Naive thymus-derived CD8-positive, alpha-beta T cell (primary cell): Measurements from ENCODE around the gene BPTF. TPM values are rescaled to one million over a fixed set of nuclear protein-coding genes. Genes with fewer than 3 reads are reported as not detected.
"Not testable (repeated sequence)": the region's sequence is repeated elsewhere in the genome, so short reads cannot be mapped to it uniquely, and the experiment has no call there.

Source experiments
- ATAC-seq, 2 donors: fragments of 150-1000 bp; cut with Tn5 transposase in 1 of 2; sonication (Bioruptor Pico), chemical (Tn5 transposase) in 1 of 2; 1 replicate in 1 of 2; 2 replicates in 1 of 2; pipeline ENCODE4 v1.10.0; 2021; ENCODE audit warnings: mild to moderate bottlenecking in 2 of 2, moderate library complexity in 2 of 2
- POLR2A ChIA-PET: fragments of 350-600 bp; sonication (Branson Sonifier 250); formaldehyde crosslinking; loops from one replicate; lab custom pipeline; 2021; ENCODE audit warnings: antibody characterized with exemption; lab: Charles Lee
- DNase-seq, 10 donors: peaks; one replicate each; pipeline versions ENCODE4 v3.0.0 to v3.0.0-alpha.2; 2020 to 2022
- H3K27ac Mint-ChIP-seq, 10 donors: one replicate each; pipeline ENCODE4 v1.8.0; 2020 to 2022; ENCODE audit warnings: mild to moderate bottlenecking in 10 of 10, mixed read lengths in 10 of 10, moderate library complexity in 4 of 10, inconsistent platforms in 1 of 10
- H3K27me3 Mint-ChIP-seq, 5 donors: one replicate each; pipeline ENCODE4 v1.8.0; 2021 to 2022; ENCODE audit warnings: mixed read lengths in 5 of 5
- H3K36me3 Mint-ChIP-seq, 3 donors: one replicate each; pipeline ENCODE4 v1.8.0; 2020 to 2022; ENCODE audit warnings: mixed read lengths in 3 of 3, mild to moderate bottlenecking in 2 of 3, inconsistent platforms in 1 of 3
- H3K4me1 Mint-ChIP-seq, 4 donors: one replicate each; pipeline ENCODE4 v1.8.0; 2021 to 2022; ENCODE audit warnings: mixed read lengths in 4 of 4
- H3K4me3 Mint-ChIP-seq, 10 donors: one replicate each; pipeline ENCODE4 v1.8.0; 2020 to 2022; ENCODE audit warnings: mild to moderate bottlenecking in 10 of 10, mixed read lengths in 10 of 10, moderate library complexity in 6 of 10, inconsistent platforms in 1 of 10
- H3K9me3 Mint-ChIP-seq, 9 donors: one replicate each; pipeline ENCODE4 v1.8.0; 2020 to 2022; ENCODE audit warnings: mixed read lengths in 9 of 9, mild to moderate bottlenecking in 3 of 9, inconsistent platforms in 1 of 9, moderate library complexity in 1 of 9
- polyA plus RNA-seq, 3 donors: library from polyadenylated mRNA; unstranded; fragments of 300-500 nt; fragmentation: Illumina TruSeq; gene quantifications; one replicate each; pipeline ENCODE4 v1.2.3, GENCODE V29; 2021
- total RNA-seq, 8 experiments: library from RNA in 2 of 8; stranded (reverse) in 2 of 8; gene quantifications; one replicate each; pipeline ENCODE4 v1.2.3 and lab custom pipeline; 2021 to 2026

Gene BPTF, protein sequence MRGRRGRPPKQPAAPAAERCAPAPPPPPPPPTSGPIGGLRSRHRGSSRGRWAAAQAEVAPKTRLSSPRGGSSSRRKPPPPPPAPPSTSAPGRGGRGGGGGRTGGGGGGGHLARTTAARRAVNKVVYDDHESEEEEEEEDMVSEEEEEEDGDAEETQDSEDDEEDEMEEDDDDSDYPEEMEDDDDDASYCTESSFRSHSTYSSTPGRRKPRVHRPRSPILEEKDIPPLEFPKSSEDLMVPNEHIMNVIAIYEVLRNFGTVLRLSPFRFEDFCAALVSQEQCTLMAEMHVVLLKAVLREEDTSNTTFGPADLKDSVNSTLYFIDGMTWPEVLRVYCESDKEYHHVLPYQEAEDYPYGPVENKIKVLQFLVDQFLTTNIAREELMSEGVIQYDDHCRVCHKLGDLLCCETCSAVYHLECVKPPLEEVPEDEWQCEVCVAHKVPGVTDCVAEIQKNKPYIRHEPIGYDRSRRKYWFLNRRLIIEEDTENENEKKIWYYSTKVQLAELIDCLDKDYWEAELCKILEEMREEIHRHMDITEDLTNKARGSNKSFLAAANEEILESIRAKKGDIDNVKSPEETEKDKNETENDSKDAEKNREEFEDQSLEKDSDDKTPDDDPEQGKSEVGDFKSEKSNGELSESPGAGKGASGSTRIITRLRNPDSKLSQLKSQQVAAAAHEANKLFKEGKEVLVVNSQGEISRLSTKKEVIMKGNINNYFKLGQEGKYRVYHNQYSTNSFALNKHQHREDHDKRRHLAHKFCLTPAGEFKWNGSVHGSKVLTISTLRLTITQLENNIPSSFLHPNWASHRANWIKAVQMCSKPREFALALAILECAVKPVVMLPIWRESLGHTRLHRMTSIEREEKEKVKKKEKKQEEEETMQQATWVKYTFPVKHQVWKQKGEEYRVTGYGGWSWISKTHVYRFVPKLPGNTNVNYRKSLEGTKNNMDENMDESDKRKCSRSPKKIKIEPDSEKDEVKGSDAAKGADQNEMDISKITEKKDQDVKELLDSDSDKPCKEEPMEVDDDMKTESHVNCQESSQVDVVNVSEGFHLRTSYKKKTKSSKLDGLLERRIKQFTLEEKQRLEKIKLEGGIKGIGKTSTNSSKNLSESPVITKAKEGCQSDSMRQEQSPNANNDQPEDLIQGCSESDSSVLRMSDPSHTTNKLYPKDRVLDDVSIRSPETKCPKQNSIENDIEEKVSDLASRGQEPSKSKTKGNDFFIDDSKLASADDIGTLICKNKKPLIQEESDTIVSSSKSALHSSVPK (N-terminal part only)
- 100 to 1,000 TPM; 169 to 194 TPM for total RNA-seq
- polyA plus RNA-seq = 10 to 100 TPM in 2 of 3 donors, 1 to 10 TPM in 1; 9.9 to 18.8 (median 13.3) TPM
- 120 to 288 (median 250) reads per million in 6 experiments for total RNA-seq (lab: John Stamatoyannopoulos, UW)

DNA sequence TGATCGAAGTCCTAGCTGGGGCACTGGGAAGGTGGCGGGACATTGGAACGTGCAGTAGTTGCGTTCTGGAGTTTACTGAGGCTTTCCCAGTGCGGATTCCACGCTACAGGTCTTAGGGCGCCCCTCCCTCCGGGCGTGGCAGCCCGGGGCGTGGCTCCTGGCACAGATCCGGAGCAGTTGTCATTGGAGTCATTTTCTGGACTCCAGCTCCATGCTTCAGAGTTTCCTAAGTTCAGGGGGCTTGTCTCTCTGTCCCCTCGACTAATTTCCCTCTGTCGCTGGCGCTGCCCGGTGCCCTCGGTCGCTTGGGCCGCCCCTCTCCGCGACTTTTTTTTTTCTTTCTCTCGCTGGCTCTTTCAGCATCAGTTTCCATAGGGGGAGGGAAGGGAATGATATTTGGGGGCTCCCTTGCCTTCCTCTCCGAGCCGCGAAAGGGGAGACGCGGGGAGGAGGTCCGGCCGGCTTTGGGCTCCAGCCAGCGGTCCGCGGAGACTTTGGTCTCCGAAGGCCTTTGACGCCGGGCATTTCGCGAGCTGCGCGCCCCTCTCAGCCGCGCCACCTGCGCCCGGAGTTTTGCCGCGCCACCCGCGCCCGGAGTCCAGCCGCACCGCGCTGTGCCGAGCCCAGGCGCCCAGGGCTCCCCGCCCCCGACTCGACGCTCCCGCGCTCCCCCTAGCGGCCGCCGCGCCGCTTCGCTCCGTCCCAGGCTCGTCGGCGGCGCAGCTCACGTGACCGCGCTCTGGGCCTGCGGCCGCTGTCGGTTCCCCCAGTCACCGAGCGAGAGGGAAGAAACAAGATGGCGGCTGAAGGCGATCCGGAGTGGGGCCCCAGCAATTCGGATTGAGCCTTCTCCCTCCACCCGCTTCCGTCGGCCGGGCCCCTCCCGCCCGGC lies at the start of gene BPTF:
Gene BPTF (plus strand): TSS at position 769 of the 892 bp plus-strand sequence. CDS start 222 bp downstream, outside the sequence.
- H3K4me1 Mint-ChIP-seq = peaks cover 8 to 52% (median 30%) of the 10 kb centered on the region in 4 donors
- POLR2A ChIA-PET = interaction anchor here (0.7 to 3.3 kb wide), 3 partner anchors 30 to 211 kb away, joined by 3 to 23 read pairs (median 5); partner anchors contain the start of genes KPNA2 and NOL11

DNA sequence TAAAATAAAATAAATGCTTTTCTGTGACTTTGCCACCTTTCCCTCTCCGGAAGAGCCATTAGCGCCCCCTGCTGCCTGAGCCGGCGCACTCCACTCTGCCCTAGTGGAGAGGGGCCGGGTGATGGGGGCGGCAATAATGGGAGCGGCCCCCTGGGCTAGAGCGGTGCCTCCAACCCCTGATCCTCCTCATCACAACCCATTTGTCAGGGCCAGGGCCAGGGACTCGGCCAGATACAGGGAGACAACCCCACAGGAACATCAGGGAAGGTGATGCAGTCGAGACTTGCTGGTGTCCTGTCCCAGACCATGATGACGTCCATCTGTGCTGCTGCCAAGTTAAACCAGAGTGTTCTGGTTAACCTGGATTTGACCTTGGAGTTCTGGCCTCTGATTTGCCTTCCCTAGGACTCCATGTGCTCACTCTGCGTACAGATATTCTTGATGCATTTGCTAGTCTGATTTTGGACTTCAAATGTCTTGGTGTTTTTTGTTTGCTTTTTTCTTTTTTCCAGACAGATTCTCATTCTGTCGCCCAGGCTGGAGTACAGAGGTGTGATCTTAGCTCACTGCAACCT lies 46.1 kb upstream of the BPTF start:
- Mint-ChIP-seq H3K4me1 (no peaks in the 10 kb centered on the region), H3K27me3 (no peaks in the 10 kb centered on the region), H3K27ac (peak overlapping the region in 1 of 10 donors; percentile 27), H3K36me3 (no peaks in the 10 kb centered on the region), H3K9me3 (no peaks in the 10 kb centered on the region), H3K4me3 (no peak overlapping the region)
- DNase-seq = peak in 6 of 10 donors; percentile 13 to 36 (median 26)
- peak; percentile 50 to 68 for ATAC-seq
- POLR2A ChIA-PET = interaction anchor here (0.6 kb wide), 1 partner anchor 423 kb away, joined by 4 read pairs; no protein-coding TSS in a partner anchor

More for the DNA sequence above, at the start of gene BPTF:
- Mint-ChIP-seq H3K27me3 (no peaks in the 10 kb centered on the region), H3K4me3 (peak within 1 kb of the TSS; percentile 93 to 99 (median 98)), H3K9me3 (no peaks in the 10 kb centered on the region), H3K27ac (peak within 1 kb of the TSS; percentile 95 to 100 (median 99)), H3K36me3 (peaks cover 0 to 4% (median 0%) of the 10 kb centered on the region in 3 donors)
- peak; percentile 84 to 94 (median 90) for DNase-seq
- peak; percentile 79 to 80 for ATAC-seq

DNA sequence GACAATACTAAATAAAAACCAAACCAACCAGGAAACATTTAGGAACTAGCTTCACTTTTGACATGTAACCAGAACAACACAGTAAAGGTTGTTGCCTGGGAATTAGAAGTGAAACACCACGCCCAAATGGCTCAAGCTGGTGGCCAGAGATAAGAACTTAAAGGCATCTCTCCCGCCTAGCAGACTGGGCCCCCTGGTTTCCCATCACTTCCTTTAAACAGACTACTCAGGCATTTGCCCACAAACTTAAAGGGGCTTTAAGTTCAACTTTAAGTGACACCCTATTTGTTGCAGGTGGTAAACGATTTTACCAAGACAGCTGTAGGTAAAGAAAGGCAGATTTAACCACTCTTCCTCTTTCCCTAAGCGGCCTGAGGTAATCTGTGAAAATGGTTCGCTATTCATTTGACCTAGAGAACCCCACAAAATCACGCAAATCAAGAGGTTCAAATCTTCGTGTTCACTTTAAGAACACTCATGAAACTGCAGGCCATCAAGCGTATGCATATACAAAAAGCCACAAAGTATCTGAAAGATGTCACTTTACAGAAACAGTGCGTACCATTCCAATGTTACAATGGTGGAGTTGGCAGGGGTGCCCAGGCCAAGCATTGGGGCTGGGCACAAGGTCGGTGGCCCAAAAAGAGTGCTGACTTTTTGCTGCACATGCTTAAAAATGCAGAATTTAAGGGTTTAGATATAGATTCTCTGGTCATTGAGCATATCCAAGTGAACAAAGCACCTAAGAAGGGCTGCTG lies 40.8 kb upstream of the BPTF start:
- POLR2A ChIA-PET = no interaction called here
- Mint-ChIP-seq H3K27me3 (peaks cover 0 to 4% (median 2%) of the 10 kb centered on the region in 5 donors), H3K4me3 (no peak overlapping the region), H3K9me3 (peaks cover 0 to 6% (median 0%) of the 10 kb centered on the region in 9 donors), H3K4me1 (peaks cover 0 to 4% (median 0%) of the 10 kb centered on the region in 4 donors), H3K36me3 (peaks cover 0 to 4% (median 0%) of the 10 kb centered on the region in 3 donors), H3K27ac (no peak overlapping the region)
- ATAC-seq (no peak), DNase-seq (no peak)

DNA sequence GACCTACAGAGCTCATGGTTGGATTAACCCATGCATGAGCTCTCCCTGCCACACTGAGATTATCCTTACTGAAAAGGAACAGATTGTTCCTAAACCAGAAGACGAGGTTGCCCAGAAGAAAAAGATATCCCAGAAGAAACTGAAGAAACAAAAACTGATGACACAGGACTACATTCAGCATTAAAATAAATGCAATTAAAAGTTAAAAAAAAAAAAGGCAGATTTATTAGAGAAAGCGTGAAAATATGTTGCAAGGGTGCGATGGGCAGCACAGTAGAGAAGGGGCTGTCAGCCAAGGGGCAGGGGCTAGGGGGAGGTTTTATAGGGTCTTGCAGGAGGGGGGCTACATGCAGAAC lies 40.2 kb upstream of the BPTF start:
- POLR2A ChIA-PET = no interaction called here
- Mint-ChIP-seq H3K36me3 (peaks cover 0 to 4% (median 0%) of the 10 kb centered on the region in 3 donors), H3K27me3 (peaks cover 0 to 4% (median 2%) of the 10 kb centered on the region in 5 donors), H3K27ac (no peak overlapping the region), H3K4me1 (peaks cover 0 to 4% (median 0%) of the 10 kb centered on the region in 4 donors), H3K9me3 (peaks cover 0 to 6% (median 0%) of the 10 kb centered on the region in 9 donors), H3K4me3 (no peak overlapping the region)
- no peak for ATAC-seq
- DNase-seq = no peak

DNA sequence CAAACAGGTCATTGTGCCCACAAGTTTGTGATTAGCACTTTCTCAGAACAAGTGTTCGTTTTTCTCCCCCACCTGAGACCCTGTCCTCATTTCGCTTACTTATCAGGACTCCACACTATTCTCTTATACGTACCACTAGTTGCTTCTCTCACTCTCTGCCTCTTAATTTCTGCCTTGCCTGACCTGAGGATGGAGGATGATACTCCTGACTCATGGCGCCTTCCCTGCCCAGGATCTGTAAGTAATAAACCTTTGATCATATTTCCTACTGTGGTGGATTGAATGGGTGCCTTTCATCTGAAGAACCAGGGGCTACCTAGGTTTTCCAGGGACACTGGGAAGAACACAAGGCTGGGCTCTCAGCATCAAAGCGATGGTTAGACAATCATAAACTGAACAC lies 39.8 kb upstream of the BPTF start:
- Mint-ChIP-seq H3K4me3 (no peak overlapping the region), H3K4me1 (peaks cover 0 to 4% (median 0%) of the 10 kb centered on the region in 4 donors), H3K9me3 (peaks cover 0 to 6% (median 0%) of the 10 kb centered on the region in 9 donors), H3K36me3 (peaks cover 0 to 4% (median 0%) of the 10 kb centered on the region in 3 donors), H3K27ac (no peak overlapping the region), H3K27me3 (peaks cover 0 to 4% (median 2%) of the 10 kb centered on the region in 5 donors)
- DNase-seq (no peak), ATAC-seq (no peak)
- POLR2A ChIA-PET = no interaction called here

DNA sequence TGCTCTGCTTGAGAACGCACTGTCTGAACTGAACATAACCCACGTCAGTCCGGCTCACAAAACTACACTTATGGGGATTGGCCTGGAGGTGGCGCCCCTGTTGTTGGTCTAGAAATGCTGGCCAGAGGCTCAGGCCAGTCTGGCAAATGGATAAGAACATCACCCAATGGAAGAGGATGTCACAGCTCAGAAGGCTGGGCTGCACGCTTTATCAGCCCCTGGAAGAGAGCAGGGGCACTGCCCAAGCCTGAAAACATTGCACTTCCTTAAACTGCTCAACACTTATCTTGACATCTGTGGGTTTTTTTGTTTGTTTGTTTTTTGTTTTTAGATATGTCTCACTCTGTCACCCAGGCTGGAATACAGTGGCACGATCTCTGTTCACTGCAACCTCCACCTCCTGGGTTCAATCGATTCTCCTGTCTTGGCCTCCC lies 24.8 kb upstream of the BPTF start:
- POLR2A ChIA-PET = no interaction called here
- no peaks in the 10 kb centered on the region for H3K9me3 Mint-ChIP-seq
- H3K4me3 Mint-ChIP-seq = no peak overlapping the region
- DNase-seq (peak in 8 of 10 donors; percentile 2 to 41 (median 20)), ATAC-seq (peak in 1 of 2 donors; percentile 58)
- H3K4me1 Mint-ChIP-seq = peaks cover 0 to 14% (median 1%) of the 10 kb centered on the region in 4 donors
- H3K27ac Mint-ChIP-seq = peak overlapping the region in 3 of 10 donors; percentile 18 to 62 (median 19)
- no peaks in the 10 kb centered on the region for H3K36me3 Mint-ChIP-seq
- peaks cover 0 to 7% (median 0%) of the 10 kb centered on the region in 5 donors for H3K27me3 Mint-ChIP-seq

DNA sequence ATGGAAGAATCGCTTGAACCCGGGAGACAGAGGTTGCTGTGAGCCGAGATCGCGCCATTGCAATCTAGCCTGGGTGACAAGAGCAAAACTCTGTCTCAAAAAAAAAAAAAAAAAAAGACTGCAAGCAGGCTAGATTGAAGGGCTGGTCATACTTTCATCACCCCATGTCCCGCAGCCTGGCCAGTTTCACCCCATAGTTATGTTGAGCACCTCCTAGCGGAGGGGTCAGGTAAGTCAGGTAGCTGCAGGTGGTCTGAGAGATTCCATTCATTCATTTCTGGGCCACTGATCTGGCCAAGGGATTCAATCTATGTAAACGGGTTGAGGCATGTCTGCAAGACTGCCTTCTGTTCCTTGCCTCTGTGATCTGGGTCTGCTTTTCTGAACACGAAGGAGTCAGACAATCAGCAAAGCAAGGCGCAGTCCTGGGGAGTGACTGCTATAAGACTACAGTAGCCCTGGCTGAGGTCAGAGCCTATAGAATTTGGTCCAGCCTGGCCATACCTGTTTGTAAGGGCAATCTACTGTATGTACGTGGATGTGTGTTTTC lies 23.6 kb upstream of the BPTF start:
- peaks cover 0 to 14% (median 1%) of the 10 kb centered on the region in 4 donors for H3K4me1 Mint-ChIP-seq
- H3K27me3 Mint-ChIP-seq = peaks cover 0 to 7% (median 0%) of the 10 kb centered on the region in 5 donors
- POLR2A ChIA-PET = no interaction called here
- H3K9me3 Mint-ChIP-seq = no peaks in the 10 kb centered on the region
- DNase-seq = no peak
- H3K4me3 Mint-ChIP-seq = no peak overlapping the region
- ATAC-seq = no peak
- H3K36me3 Mint-ChIP-seq = no peaks in the 10 kb centered on the region
- no peak overlapping the region for H3K27ac Mint-ChIP-seq

DNA sequence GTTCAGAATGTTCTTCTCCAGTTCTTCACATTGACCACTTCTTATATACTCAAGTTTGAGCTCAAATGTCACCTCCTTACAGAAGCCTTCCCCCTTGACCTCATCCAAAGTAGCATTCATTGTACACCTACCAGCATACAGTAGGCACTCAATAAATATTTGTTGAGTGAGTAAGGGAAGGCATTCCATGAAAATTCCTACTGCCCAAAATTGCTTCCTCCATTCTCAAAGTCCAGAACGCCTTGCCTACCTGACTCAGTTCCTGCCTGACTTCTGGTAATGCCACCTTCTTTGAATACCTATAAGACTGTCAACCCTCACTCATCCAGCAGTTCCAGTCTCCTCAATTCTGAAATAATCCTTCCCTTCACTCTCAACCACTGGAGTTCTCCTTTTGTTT lies 14.8 kb upstream of the BPTF start:
- Mint-ChIP-seq H3K27me3 (peaks cover 1 to 19% (median 2%) of the 10 kb centered on the region in 5 donors), H3K27ac (no peak overlapping the region), H3K4me3 (no peak overlapping the region), H3K36me3 (no peaks in the 10 kb centered on the region), H3K4me1 (peaks cover 0 to 25% (median under 1%) of the 10 kb centered on the region in 4 donors), H3K9me3 (no peaks in the 10 kb centered on the region)
- no peak for ATAC-seq
- no peak for DNase-seq
- POLR2A ChIA-PET = no interaction called here

DNA sequence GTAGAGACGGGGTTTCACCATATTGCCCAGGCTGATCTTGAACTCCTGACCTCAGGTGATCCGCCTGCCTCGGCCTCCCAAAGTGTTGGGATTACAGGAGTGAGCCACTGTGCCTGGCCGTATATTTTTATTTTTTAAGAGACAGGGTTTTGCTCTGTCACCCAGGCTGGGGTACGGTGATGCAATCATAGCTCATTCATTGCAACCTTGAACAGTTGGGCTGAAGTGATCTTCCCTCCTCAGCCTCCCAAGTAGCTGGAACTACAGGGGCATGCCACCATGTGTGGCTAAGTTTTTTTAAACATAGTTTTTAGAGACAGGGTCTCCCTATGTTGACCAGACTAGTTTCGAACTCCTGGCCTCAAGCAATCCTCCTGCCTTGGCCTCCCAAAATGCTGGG lies 12.9 kb upstream of the BPTF start:
- H3K36me3 Mint-ChIP-seq, POLR2A ChIA-PET, H3K9me3 Mint-ChIP-seq: not testable (repeated sequence)

DNA sequence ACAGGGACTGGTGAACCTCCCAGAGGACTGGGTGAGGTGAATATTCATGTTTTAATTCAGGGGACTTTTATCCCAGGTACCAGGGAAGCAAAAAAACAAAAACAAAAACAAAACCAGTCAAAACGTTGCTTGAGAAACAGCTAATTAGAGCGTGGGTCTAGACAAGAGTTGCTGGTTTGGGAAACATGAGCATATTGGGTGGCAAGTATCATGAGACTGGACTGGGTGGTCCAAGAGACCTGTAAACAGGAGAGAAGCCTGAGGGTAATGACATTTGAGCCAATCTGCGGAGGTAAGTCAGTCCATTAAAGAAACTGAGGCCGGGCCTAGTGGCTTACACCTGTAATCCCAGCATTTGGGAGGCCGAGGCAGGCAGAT lies 11.5 kb upstream of the BPTF start:
- Mint-ChIP-seq H3K27ac (peak overlapping the region in 2 of 10 donors; percentile 33 to 62), H3K36me3 (no peaks in the 10 kb centered on the region), H3K4me3 (peak overlapping the region in 1 of 10 donors; percentile 55), H3K4me1 (peaks cover 0 to 34% (median 0%) of the 10 kb centered on the region in 4 donors), H3K27me3 (peaks cover 0 to 26% (median 10%) of the 10 kb centered on the region in 5 donors), H3K9me3 (no peaks in the 10 kb centered on the region)
- no peak for ATAC-seq
- POLR2A ChIA-PET = no interaction called here
- no peak for DNase-seq

More for the DNA sequence above, 12.9 kb upstream of the BPTF start:
- ATAC-seq, DNase-seq, H3K27ac Mint-ChIP-seq, H3K4me3 Mint-ChIP-seq: not testable (repeated sequence)
- peaks cover 2 to 26% (median 10%) of the 10 kb centered on the region in 5 donors for H3K27me3 Mint-ChIP-seq
- H3K4me1 Mint-ChIP-seq = peaks cover 0 to 30% (median 0%) of the 10 kb centered on the region in 4 donors
